Measurements from ENCODE around the gene CPNE4. TPM values are rescaled to one million over a fixed set of nuclear protein-coding genes. Genes with fewer than 3 reads are reported as not detected.

The CPNE4 gene
- polyA plus RNA-seq, 4 donors: 0.66 to 4.8 TPM; not detected in 2

DNA sequence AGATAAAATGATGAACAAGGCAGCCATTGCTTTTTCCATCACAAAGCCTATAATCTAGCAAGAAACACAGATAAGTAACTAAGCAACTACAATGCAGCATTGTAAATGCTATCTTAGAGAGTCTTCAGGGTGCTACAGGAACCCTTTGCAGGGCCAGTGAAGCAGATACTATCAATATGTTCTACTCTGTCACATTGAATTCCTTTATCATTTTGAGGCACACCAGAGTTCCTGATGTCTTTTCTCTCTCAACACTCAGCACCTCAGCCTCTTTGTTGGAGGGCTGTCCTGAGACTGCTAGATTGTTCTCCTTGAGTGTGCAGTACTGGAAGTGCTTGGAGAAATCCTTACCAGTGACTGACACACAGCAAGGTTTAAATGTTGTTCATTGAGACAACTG, 424.6 kb downstream of the CPNE4 start:
- Histone ChIP-seq H3K27ac (ENCODE audit: low read depth in 1 of 3, low read length in 2 of 3) (no peak overlapping the region), H3K36me3 (ENCODE audit: control insufficient read depth in 3 of 3, insufficient read depth in 2 of 3, low read depth in 1 of 3, low read length in 3 of 3) (no peaks in the 10 kb centered on the region), H3K9me3 (ENCODE audit: control insufficient read depth in 2 of 2, insufficient read depth in 1 of 2, low read depth in 1 of 2, low read length in 1 of 2) (no peaks in the 10 kb centered on the region), H3K4me1 (ENCODE audit: control insufficient read depth in 3 of 3, insufficient read depth in 2 of 3, low read depth in 1 of 3, low read length in 2 of 3) (no peaks in the 10 kb centered on the region), H3K4me3 (ENCODE audit: low read depth in 1 of 3, low read length in 3 of 3) (no peak overlapping the region), H3K27me3 (ENCODE audit: control insufficient read depth in 3 of 3, insufficient read depth in 3 of 3, low read length in 3 of 3) (no peaks in the 10 kb centered on the region)
- FAIRE-seq: no peak
- DNase-seq: no peak

DNA sequence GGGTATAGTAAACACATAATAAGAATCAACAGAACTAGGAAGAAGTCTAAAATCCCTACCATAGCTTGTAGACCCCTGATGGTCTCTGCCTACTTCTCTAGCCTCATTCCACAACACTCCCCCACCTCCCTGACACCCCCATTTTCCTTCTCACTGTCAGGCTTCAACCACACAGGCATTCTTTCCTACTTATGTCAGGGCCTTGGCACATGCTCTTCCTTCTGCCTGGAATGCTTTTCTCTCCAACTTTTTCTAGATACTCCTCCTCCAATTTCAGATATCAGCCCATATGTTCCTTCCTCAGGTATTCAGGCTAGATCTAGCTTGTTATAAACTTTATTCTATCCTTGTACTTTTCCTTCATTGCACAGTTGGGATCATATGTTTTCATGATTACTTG, 426.1 kb downstream of the CPNE4 start:
- no peak overlapping the region for H3K4me3 ChIP-seq (ENCODE audit: low read depth in 1 of 3, low read length in 3 of 3)

DNA sequence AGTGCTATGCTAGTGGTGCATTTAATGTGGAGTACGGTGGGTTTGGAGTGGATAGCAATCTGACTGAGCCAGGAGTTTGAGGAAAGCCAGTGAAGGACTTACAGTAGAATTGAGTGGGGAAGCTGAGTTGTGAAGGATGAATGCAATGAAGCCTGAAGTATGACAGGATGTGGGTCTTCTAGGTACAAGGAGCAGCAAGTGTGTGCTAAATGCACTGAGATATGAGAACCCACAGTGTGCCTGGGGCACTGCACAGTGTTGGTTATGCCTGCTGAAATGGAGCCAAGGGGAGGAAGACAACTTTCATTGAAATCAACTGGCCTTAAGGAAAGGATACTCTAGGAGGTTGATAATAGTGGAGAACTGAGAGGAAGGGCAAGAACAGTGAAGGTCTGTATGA, 426.5 kb downstream of the CPNE4 start:
- Histone ChIP-seq H3K27ac (ENCODE audit: low read depth in 1 of 3, low read length in 2 of 3) (no peak overlapping the region), H3K4me1 (ENCODE audit: control insufficient read depth in 3 of 3, insufficient read depth in 2 of 3, low read depth in 1 of 3, low read length in 2 of 3) (no peaks in the 10 kb centered on the region), H3K27me3 (ENCODE audit: control insufficient read depth in 3 of 3, insufficient read depth in 3 of 3, low read length in 3 of 3) (no peaks in the 10 kb centered on the region), H3K36me3 (ENCODE audit: control insufficient read depth in 3 of 3, insufficient read depth in 2 of 3, low read depth in 1 of 3, low read length in 3 of 3) (no peaks in the 10 kb centered on the region), H3K9me3 (ENCODE audit: control insufficient read depth in 2 of 2, insufficient read depth in 1 of 2, low read depth in 1 of 2, low read length in 1 of 2) (no peaks in the 10 kb centered on the region), H3K4me3 (ENCODE audit: low read depth in 1 of 3, low read length in 3 of 3) (no peak overlapping the region)
- no peak for DNase-seq
- no peak for FAIRE-seq
- 87 to 90% (median 88%) methylated on average over 1 of the region's 1 CpG for WGBS, 3 donors

More for the DNA sequence above, 426.1 kb downstream of the CPNE4 start:
- Histone ChIP-seq H3K27me3 (ENCODE audit: control insufficient read depth in 3 of 3, insufficient read depth in 3 of 3, low read length in 3 of 3) (no peaks in the 10 kb centered on the region), H3K9me3 (ENCODE audit: control insufficient read depth in 2 of 2, insufficient read depth in 1 of 2, low read depth in 1 of 2, low read length in 1 of 2) (no peaks in the 10 kb centered on the region), H3K4me1 (ENCODE audit: control insufficient read depth in 3 of 3, insufficient read depth in 2 of 3, low read depth in 1 of 3, low read length in 2 of 3) (no peaks in the 10 kb centered on the region), H3K27ac (ENCODE audit: low read depth in 1 of 3, low read length in 2 of 3) (no peak overlapping the region), H3K36me3 (ENCODE audit: control insufficient read depth in 3 of 3, insufficient read depth in 2 of 3, low read depth in 1 of 3, low read length in 3 of 3) (no peaks in the 10 kb centered on the region)
- no peak for DNase-seq
- no peak for FAIRE-seq

DNA sequence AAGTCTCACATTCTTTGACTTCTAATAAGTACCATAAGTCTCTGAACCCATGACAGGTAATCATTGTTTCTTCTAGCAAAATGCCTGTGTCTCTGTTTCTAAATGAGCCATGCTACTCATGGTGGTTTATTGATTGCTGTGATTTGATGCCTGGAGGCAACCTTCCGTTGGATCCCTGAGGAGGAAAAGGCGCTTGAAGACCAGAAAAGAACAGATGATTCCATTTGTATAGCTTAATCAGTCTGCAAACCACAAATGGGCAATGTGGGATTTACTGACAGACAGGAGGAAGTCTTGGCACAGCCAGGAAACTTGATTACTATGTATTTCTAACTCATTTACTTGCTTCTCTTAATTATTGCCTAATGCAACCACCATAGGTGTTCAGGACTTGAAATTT, 428.9 kb downstream of the CPNE4 start:
- H3K27ac ChIP-seq (ENCODE audit: low read depth in 1 of 3, low read length in 2 of 3): no peak overlapping the region
- DNase-seq (no peak), FAIRE-seq (no peak)
- H3K4me1 ChIP-seq (ENCODE audit: control insufficient read depth in 3 of 3, insufficient read depth in 2 of 3, low read depth in 1 of 3, low read length in 2 of 3): no peaks in the 10 kb centered on the region
- WGBS, 3 donors: 61 to 79% (median 72%) methylated on average over 2 of the region's 2 CpGs
- no peak overlapping the region for H3K4me3 ChIP-seq (ENCODE audit: low read depth in 1 of 3, low read length in 3 of 3)
- no peaks in the 10 kb centered on the region for H3K36me3 ChIP-seq (ENCODE audit: control insufficient read depth in 3 of 3, insufficient read depth in 2 of 3, low read depth in 1 of 3, low read length in 3 of 3)
- no peaks in the 10 kb centered on the region for H3K9me3 ChIP-seq (ENCODE audit: control insufficient read depth in 2 of 2, insufficient read depth in 1 of 2, low read depth in 1 of 2, low read length in 1 of 2)
- peaks cover 0 to 2% (median 0%) of the 10 kb centered on the region in 3 donors for H3K27me3 ChIP-seq (ENCODE audit: control insufficient read depth in 3 of 3, insufficient read depth in 3 of 3, low read length in 3 of 3)

DNA sequence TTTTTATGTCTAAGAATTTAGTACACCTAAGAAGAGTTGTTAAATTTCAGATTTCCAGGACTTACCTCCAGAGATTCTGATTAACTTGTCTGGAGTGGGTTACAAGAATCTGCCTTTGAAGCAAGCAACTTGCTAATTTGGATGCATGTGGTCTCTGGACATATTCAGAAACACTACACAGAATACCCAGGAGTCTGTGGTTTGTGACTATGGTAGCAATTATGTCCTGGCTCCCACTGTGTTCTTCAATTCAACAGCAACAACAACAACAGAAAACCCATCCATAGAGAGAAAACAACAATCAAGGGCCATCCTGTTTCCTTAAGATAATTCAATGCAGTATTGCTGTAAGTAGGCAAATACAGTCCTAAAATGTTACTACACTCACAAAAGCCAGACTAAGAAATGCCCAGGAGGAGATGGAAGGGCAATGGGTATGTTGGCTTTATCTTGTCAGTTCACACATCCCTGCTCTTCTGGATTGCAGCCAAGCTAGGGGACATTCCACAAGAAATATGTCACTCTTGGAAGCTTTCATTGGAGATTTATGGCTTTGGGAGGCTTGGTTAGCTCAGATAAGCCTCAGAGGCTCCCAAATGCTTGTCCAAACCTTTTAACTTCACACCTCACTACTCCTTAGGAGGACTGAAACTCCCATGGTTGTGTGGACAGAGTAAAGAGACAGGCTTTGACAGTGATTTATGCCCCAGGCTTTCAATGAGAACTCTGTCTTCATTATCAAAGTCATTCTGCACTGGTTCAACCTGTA, 432.6 kb downstream of the CPNE4 start:
- no peaks in the 10 kb centered on the region for H3K9me3 ChIP-seq (ENCODE audit: control insufficient read depth in 2 of 2, insufficient read depth in 1 of 2, low read depth in 1 of 2, low read length in 1 of 2)
- no peak overlapping the region for H3K4me3 ChIP-seq (ENCODE audit: low read depth in 1 of 3, low read length in 3 of 3)
- no peaks in the 10 kb centered on the region for H3K36me3 ChIP-seq (ENCODE audit: control insufficient read depth in 3 of 3, insufficient read depth in 2 of 3, low read depth in 1 of 3, low read length in 3 of 3)
- FAIRE-seq (no peak), DNase-seq (no peak)
- H3K27ac ChIP-seq (ENCODE audit: low read depth in 1 of 3, low read length in 2 of 3): no peak overlapping the region
- H3K4me1 ChIP-seq (ENCODE audit: control insufficient read depth in 3 of 3, insufficient read depth in 2 of 3, low read depth in 1 of 3, low read length in 2 of 3): no peaks in the 10 kb centered on the region
- H3K27me3 ChIP-seq (ENCODE audit: control insufficient read depth in 3 of 3, insufficient read depth in 3 of 3, low read length in 3 of 3): peaks cover 0 to 2% (median 0%) of the 10 kb centered on the region in 3 donors

DNA sequence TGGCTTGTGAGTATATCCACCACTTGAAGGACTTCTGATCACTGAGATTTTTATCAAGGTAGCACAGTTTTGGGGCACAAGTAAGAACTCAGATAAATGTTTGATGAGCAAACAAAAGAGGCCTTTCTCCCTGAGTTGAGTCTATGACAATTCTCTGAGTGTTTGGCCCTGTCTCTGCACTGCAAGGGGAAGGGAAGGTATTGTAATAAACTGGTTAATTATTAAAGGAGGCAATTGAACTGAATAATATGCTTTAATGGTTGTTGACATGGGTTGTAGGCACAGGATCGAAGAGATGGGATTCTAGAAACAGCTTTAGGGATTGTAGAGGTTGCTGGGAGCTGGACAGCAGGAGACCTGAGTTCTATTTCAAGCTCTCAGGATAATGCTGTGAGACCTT, 437.0 kb downstream of the CPNE4 start:
- DNase-seq (peak; percentile 27 to 34), FAIRE-seq (no peak)
- Histone ChIP-seq H3K36me3 (ENCODE audit: control insufficient read depth in 3 of 3, insufficient read depth in 2 of 3, low read depth in 1 of 3, low read length in 3 of 3) (no peaks in the 10 kb centered on the region), H3K27me3 (ENCODE audit: control insufficient read depth in 3 of 3, insufficient read depth in 3 of 3, low read length in 3 of 3) (peaks cover 0 to 3% (median 0%) of the 10 kb centered on the region in 3 donors), H3K4me3 (ENCODE audit: low read depth in 1 of 3, low read length in 3 of 3) (no peak overlapping the region), H3K27ac (ENCODE audit: low read depth in 1 of 3, low read length in 2 of 3) (no peak overlapping the region), H3K4me1 (ENCODE audit: control insufficient read depth in 3 of 3, insufficient read depth in 2 of 3, low read depth in 1 of 3, low read length in 2 of 3) (no peaks in the 10 kb centered on the region), H3K9me3 (ENCODE audit: control insufficient read depth in 2 of 2, insufficient read depth in 1 of 2, low read depth in 1 of 2, low read length in 1 of 2) (no peaks in the 10 kb centered on the region)
- WGBS, 3 donors: 14 to 48% (median 19%) methylated on average over 1 of the region's 1 CpG

DNA sequence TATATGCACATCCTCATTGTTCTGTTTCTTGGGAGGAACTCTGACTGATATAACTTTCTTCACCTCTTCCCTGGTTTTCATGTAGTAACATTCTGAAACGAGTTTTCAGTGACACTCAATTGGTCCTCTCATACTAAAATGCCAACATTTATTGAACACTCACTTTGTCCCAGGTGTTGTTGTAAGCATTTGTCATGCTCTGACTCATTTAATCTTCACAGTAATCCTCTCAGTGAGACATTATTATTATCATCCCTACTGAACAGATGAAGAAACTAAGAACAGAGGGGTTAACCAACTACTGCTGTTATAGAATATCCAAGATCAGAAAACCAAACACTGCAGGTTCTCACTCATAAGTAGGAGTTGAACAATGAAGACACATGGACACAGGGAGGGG, 437.9 kb downstream of the CPNE4 start:
- Histone ChIP-seq H3K27me3 (ENCODE audit: control insufficient read depth in 3 of 3, insufficient read depth in 3 of 3, low read length in 3 of 3) (peaks cover 0 to 3% (median 0%) of the 10 kb centered on the region in 3 donors), H3K9me3 (ENCODE audit: control insufficient read depth in 2 of 2, insufficient read depth in 1 of 2, low read depth in 1 of 2, low read length in 1 of 2) (no peaks in the 10 kb centered on the region), H3K4me1 (ENCODE audit: control insufficient read depth in 3 of 3, insufficient read depth in 2 of 3, low read depth in 1 of 3, low read length in 2 of 3) (no peaks in the 10 kb centered on the region), H3K36me3 (ENCODE audit: control insufficient read depth in 3 of 3, insufficient read depth in 2 of 3, low read depth in 1 of 3, low read length in 3 of 3) (no peaks in the 10 kb centered on the region), H3K27ac (ENCODE audit: low read depth in 1 of 3, low read length in 2 of 3) (no peak overlapping the region), H3K4me3 (ENCODE audit: low read depth in 1 of 3, low read length in 3 of 3) (no peak overlapping the region)
- FAIRE-seq: no peak
- DNase-seq: no peak
- WGBS, 3 donors: 53 to 70% (median 62%) methylated on average over 1 of the region's 1 CpG

DNA sequence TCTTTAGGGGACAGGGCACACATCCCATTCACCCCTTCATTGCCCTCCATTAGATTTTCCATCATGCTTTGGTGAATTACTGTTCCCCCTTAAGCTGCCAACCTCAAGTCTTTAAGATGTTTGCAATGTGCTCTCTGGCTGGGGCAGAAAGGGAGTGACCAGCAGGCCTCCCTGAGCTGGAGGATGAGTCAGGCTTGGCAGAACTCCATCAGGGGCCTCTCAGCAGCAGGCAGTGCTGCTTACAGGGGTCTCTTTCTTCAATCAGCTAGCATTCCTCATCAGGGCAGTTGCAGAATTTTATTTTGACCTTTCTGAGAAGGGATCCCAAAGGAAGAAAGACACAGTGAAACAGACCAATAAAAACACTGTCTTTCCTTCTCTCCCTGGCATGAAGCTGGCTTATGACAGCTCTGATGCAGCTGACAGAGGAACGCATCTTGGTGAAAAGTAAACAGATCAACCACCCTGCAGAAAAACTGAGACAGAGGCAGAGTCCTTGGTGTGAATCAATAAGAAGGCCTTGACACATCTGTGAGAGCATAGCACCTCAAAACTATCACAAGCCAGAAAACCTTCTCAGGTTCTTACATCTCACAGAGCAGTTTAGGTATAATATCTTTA, 443.3 kb downstream of the CPNE4 start:
- WGBS, 3 donors: 50 to 65% (median 52%) methylated on average over 1 of the region's 1 CpG
- no peaks in the 10 kb centered on the region for H3K9me3 ChIP-seq (ENCODE audit: control insufficient read depth in 2 of 2, insufficient read depth in 1 of 2, low read depth in 1 of 2, low read length in 1 of 2)
- H3K4me3 ChIP-seq (ENCODE audit: low read depth in 1 of 3, low read length in 3 of 3): no peak overlapping the region
- H3K27ac ChIP-seq (ENCODE audit: low read depth in 1 of 3, low read length in 2 of 3): no peak overlapping the region
- no peak for FAIRE-seq
- DNase-seq: peak in 1 of 2 donors; percentile 1
- H3K4me1 ChIP-seq (ENCODE audit: control insufficient read depth in 3 of 3, insufficient read depth in 2 of 3, low read depth in 1 of 3, low read length in 2 of 3): no peaks in the 10 kb centered on the region
- no peaks in the 10 kb centered on the region for H3K36me3 ChIP-seq (ENCODE audit: control insufficient read depth in 3 of 3, insufficient read depth in 2 of 3, low read depth in 1 of 3, low read length in 3 of 3)
- H3K27me3 ChIP-seq (ENCODE audit: control insufficient read depth in 3 of 3, insufficient read depth in 3 of 3, low read length in 3 of 3): peaks cover 0 to 2% (median 0%) of the 10 kb centered on the region in 3 donors

DNA sequence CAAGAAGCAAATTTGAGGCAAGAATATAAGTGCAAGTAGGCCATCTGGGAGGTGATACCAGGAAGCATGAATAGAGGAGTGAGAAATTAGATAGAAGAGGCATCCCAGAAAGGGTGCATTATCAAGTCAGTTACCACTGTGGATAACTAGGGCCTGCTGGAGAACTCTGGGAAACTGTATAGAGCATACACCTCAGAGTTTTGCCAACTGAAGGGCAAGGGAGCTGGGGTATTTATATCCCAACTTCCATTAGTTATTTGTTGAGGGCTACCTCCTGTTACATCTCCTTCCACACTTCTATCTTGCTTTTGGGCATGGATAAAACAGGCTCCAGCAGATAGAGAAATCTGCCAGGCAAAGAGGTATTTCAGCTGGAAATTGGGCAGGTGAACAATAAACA, 448.5 kb downstream of the CPNE4 start:
- no peaks in the 10 kb centered on the region for H3K9me3 ChIP-seq (ENCODE audit: control insufficient read depth in 2 of 2, insufficient read depth in 1 of 2, low read depth in 1 of 2, low read length in 1 of 2)
- no peak for DNase-seq
- H3K27ac ChIP-seq (ENCODE audit: low read depth in 1 of 3, low read length in 2 of 3): no peak overlapping the region
- H3K4me3 ChIP-seq (ENCODE audit: low read depth in 1 of 3, low read length in 3 of 3): no peak overlapping the region
- FAIRE-seq: no peak
- H3K36me3 ChIP-seq (ENCODE audit: control insufficient read depth in 3 of 3, insufficient read depth in 2 of 3, low read depth in 1 of 3, low read length in 3 of 3): no peaks in the 10 kb centered on the region
- H3K27me3 ChIP-seq (ENCODE audit: control insufficient read depth in 3 of 3, insufficient read depth in 3 of 3, low read length in 3 of 3): peaks cover 0 to 3% (median 0%) of the 10 kb centered on the region in 3 donors
- H3K4me1 ChIP-seq (ENCODE audit: control insufficient read depth in 3 of 3, insufficient read depth in 2 of 3, low read depth in 1 of 3, low read length in 2 of 3): no peaks in the 10 kb centered on the region

Measured in small intestine (tissue), 7 donors.